Right lobe of liver (tissue), 4 donors: Measurements from ENCODE around the gene SERPINH1.

ENCODE experiments used
- POLR2A ChIP-seq: fragments of 450-650 bp; IDR thresholded peaks from one replicate; pipeline ENCODE4 v1.6.1; 2017; ENCODE audit warnings: antibody characterized with exemption, mild to moderate bottlenecking
- TF ChIP-seq, protein P1 (sequence below), 4 donors: fragments of 200-600 bp in 3 of 4; fragments of 450-650 bp in 1 of 4; IDR thresholded peaks; one replicate each; pipeline versions ENCODE4 v1.5.1 to v1.8.0; 2016 to 2022; ENCODE audit warnings: antibody characterized with exemption in 4 of 4, mild to moderate bottlenecking in 2 of 4
- donor health status: DM: no; HTN: no; CAD: no.
- donor health status: DM: no; HTN: no; CAD: no.
- donor health status: DM: no; HTN: yes; CAD: no.

DNA sequence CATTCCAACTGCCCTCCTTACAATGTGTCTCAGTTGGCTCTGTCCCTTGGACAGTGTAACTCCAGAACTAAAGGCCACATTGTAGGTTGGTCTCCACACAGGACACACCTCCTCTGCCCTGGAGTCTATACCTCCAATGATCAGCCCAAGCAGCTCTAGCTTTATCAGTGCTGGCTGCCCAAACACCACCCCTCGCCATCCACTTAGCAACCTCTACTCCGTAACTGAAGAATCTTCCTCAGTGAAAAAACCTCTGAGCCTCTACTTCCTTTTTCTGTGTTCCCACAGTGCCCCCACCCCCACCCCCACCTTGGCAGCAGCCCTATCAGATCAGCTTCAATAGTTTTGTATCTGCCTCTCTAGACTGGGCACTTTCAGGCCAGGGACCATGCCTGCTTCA, 33.4 kb downstream of the SERPINH1 start:
- TF ChIP-seq, protein P1, sequence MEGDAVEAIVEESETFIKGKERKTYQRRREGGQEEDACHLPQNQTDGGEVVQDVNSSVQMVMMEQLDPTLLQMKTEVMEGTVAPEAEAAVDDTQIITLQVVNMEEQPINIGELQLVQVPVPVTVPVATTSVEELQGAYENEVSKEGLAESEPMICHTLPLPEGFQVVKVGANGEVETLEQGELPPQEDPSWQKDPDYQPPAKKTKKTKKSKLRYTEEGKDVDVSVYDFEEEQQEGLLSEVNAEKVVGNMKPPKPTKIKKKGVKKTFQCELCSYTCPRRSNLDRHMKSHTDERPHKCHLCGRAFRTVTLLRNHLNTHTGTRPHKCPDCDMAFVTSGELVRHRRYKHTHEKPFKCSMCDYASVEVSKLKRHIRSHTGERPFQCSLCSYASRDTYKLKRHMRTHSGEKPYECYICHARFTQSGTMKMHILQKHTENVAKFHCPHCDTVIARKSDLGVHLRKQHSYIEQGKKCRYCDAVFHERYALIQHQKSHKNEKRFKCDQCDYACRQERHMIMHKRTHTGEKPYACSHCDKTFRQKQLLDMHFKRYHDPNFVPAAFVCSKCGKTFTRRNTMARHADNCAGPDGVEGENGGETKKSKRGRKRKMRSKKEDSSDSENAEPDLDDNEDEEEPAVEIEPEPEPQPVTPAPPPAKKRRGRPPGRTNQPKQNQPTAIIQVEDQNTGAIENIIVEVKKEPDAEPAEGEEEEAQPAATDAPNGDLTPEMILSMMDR (IDR thresholded peaks at IDR 0.05), result no peak
- no peak for TF ChIP-seq POLR2A
